Effector memory CD8-positive, alpha-beta T cell (primary cell): ENCODE data around the gene ADAMTSL1.

ENCODE experiments used
- ATAC-seq: fragments of 150-1000 bp; cut with Tn5 transposase; replicated peaks from 2 replicates; pipeline ENCODE4 v1.10.0; 2021; ENCODE audit warnings: mild to moderate bottlenecking, moderate library complexity
- DNase-seq, 3 experiments: peaks; one replicate each; pipeline ENCODE4 v3.0.0; 2021
- H3K27ac Mint-ChIP-seq, 2 donors: one replicate each; pipeline ENCODE4 v1.8.0; 2022; ENCODE audit warnings: mild to moderate bottlenecking in 2 of 2, mixed read lengths in 2 of 2, moderate library complexity in 2 of 2
- H3K27me3 Mint-ChIP-seq, 2 donors: one replicate each; pipeline ENCODE4 v1.8.0; 2022; ENCODE audit warnings: mixed read lengths in 2 of 2
- H3K36me3 Mint-ChIP-seq: one replicate; pipeline ENCODE4 v1.8.0; 2022; ENCODE audit warnings: mild to moderate bottlenecking, moderate library complexity, mixed read lengths; ENCODE audit not compliant: insufficient read depth
- H3K4me1 Mint-ChIP-seq, 2 donors: one replicate each; pipeline ENCODE4 v1.8.0; 2022; ENCODE audit warnings: low read depth in 2 of 2, mixed read lengths in 2 of 2
- H3K4me3 Mint-ChIP-seq, 2 donors: one replicate each; pipeline ENCODE4 v1.8.0; 2022; ENCODE audit warnings: mild to moderate bottlenecking in 2 of 2, mixed read lengths in 2 of 2, moderate library complexity in 2 of 2
- H3K9me3 Mint-ChIP-seq, 2 donors: one replicate each; pipeline ENCODE4 v1.8.0; 2022; ENCODE audit warnings: mixed read lengths in 2 of 2

The ADAMTSL1 gene

GRCh38 chr9:18749711-18750110 is 275.8 kb downstream of the ADAMTSL1 start:
- Mint-ChIP-seq H3K9me3 (no peaks in the 10 kb centered on the region), H3K27ac (no peak overlapping the region), H3K36me3 (no peaks in the 10 kb centered on the region)

DNA sequence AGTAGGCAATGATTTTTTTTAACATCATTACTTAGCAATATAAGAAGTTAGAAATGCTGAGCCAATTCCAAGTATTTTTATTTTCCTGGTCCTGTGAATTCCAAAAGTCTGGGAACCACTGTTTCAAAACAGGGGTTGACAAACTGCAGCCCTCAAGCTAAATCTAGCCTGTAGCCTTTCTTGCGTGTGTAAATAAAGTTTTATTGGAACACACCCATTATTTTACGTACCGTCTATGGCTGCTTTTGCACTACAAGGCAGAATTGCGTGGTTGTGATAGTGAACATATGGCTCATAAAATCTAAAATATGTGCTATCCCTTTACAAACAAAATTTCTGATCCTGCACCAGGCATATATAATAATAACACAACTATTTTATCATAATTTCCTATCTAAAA is 280.0 kb downstream of the ADAMTSL1 start:
- ATAC-seq (no peak), DNase-seq (no peak)
- Mint-ChIP-seq H3K36me3 (no peaks in the 10 kb centered on the region), H3K27ac (no peak overlapping the region), H3K27me3 (peaks cover 4 to 15% of the 10 kb centered on the region in 2 donors), H3K9me3 (no peaks in the 10 kb centered on the region), H3K4me3 (no peak overlapping the region), H3K4me1 (no peaks in the 10 kb centered on the region)

More at GRCh38 chr9:18749711-18750110, 275.8 kb downstream of the ADAMTSL1 start:
- DNase-seq (no peak), ATAC-seq (no peak)
- Mint-ChIP-seq H3K4me3 (no peak overlapping the region), H3K27me3 (peaks cover 0 to 17% of the 10 kb centered on the region in 2 donors), H3K4me1 (no peaks in the 10 kb centered on the region)

- no peak for DNase-seq
- no peaks in the 10 kb centered on the region for H3K36me3 Mint-ChIP-seq
- H3K27me3 Mint-ChIP-seq, result peaks cover 4 to 9% of the 10 kb centered on the region in 2 donors
- H3K4me1 Mint-ChIP-seq, result no peaks in the 10 kb centered on the region
- H3K9me3 Mint-ChIP-seq, result no peaks in the 10 kb centered on the region
- no peak overlapping the region for H3K27ac Mint-ChIP-seq
- H3K4me3 Mint-ChIP-seq, result no peak overlapping the region
- no peak for ATAC-seq
Measured at GRCh38 chr9:18754537-18754936, 280.6 kb downstream of the ADAMTSL1 start.

DNA sequence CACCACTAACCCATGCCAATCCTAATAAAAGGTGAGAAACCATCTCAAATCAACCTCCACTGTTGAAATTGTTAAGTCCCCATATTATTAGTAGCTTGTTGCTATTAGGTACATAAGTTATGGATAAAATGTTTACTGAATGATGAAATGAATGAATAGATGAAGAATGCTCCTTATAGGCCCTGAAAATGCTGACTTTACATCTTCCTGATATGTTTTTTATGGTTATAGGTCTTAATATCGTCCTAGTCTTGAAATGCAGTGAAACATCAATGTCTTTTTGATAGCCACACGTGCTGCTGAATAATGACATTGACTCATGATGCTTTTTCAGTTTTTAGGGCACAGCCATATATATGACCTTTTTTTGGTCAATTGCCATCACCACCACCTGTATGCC is 281.3 kb downstream of the ADAMTSL1 start:
- Mint-ChIP-seq H3K9me3 (no peaks in the 10 kb centered on the region), H3K27me3 (peaks cover 4 to 9% of the 10 kb centered on the region in 2 donors), H3K36me3 (no peaks in the 10 kb centered on the region), H3K27ac (no peak overlapping the region), H3K4me3 (no peak overlapping the region), H3K4me1 (no peaks in the 10 kb centered on the region)
- ATAC-seq (no peak), DNase-seq (no peak)

DNA sequence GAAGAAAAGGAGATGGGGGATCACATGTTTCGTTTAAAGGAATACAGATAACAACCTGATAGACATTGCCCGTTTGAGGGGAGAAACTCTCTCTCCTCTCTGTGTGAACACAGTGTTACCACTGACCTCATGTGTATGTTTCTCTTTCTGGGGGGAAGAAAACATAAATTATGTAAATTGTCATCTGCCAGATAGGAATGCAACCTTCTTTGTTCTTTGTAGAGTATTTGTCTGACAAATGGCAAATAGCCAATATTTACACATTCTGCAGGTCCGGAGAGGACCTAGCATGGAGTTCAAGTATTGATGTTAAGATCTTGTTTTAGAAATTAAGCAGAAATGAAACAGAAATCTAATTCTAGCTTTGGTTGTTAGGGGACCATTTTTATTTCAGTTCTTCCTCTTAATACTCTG is 282.8 kb downstream of the ADAMTSL1 start:
- no peaks in the 10 kb centered on the region for H3K4me1 Mint-ChIP-seq

GRCh38 chr9:18759827-18760226 is 285.9 kb downstream of the ADAMTSL1 start:
- DNase-seq, result no peak
- ATAC-seq, result no peak
- no peak overlapping the region for H3K4me3 Mint-ChIP-seq
- peaks cover 9 to 14% of the 10 kb centered on the region in 2 donors for H3K27me3 Mint-ChIP-seq
- peaks cover 0 to 1% of the 10 kb centered on the region in 2 donors for H3K9me3 Mint-ChIP-seq
- no peaks in the 10 kb centered on the region for H3K4me1 Mint-ChIP-seq
- H3K36me3 Mint-ChIP-seq, result no peaks in the 10 kb centered on the region
- H3K27ac Mint-ChIP-seq, result no peak overlapping the region

More for the DNA sequence above, 282.8 kb downstream of the ADAMTSL1 start:
- DNase-seq (no peak), ATAC-seq (no peak)
- Mint-ChIP-seq H3K27me3 (peaks cover 4 to 9% of the 10 kb centered on the region in 2 donors), H3K9me3 (no peaks in the 10 kb centered on the region), H3K4me3 (no peak overlapping the region), H3K36me3 (no peaks in the 10 kb centered on the region), H3K27ac (no peak overlapping the region)

- H3K9me3 Mint-ChIP-seq, result peaks cover 0 to 3% of the 10 kb centered on the region in 2 donors
- H3K4me1 Mint-ChIP-seq, result no peaks in the 10 kb centered on the region
- no peak for DNase-seq
- no peaks in the 10 kb centered on the region for H3K36me3 Mint-ChIP-seq
- no peak overlapping the region for H3K4me3 Mint-ChIP-seq
- H3K27me3 Mint-ChIP-seq, result peaks cover 20 to 27% of the 10 kb centered on the region in 2 donors
- no peak for ATAC-seq
- no peak overlapping the region for H3K27ac Mint-ChIP-seq
Measured at GRCh38 chr9:18761742-18762300, 287.9 kb downstream of the ADAMTSL1 start.

GRCh38 chr9:18766989-18767550 is 293.1 kb downstream of the ADAMTSL1 start:
- Mint-ChIP-seq H3K36me3 (no peaks in the 10 kb centered on the region), H3K9me3 (peaks cover 0 to 3% of the 10 kb centered on the region in 2 donors), H3K27me3 (peaks cover 25 to 46% of the 10 kb centered on the region in 2 donors), H3K4me1 (no peaks in the 10 kb centered on the region), H3K4me3 (no peak overlapping the region), H3K27ac (no peak overlapping the region)
- DNase-seq (no peak), ATAC-seq (no peak)

- ATAC-seq, result no peak
- DNase-seq, result no peak
- no peaks in the 10 kb centered on the region for H3K4me1 Mint-ChIP-seq
- H3K27ac Mint-ChIP-seq, result no peak overlapping the region
- H3K9me3 Mint-ChIP-seq, result peaks cover 0 to 2% of the 10 kb centered on the region in 2 donors
- no peak overlapping the region for H3K4me3 Mint-ChIP-seq
- H3K36me3 Mint-ChIP-seq, result no peaks in the 10 kb centered on the region
- H3K27me3 Mint-ChIP-seq, result peaks cover 25 to 38% of the 10 kb centered on the region in 2 donors
Measured at GRCh38 chr9:18768951-18769622, 295.1 kb downstream of the ADAMTSL1 start.

DNA sequence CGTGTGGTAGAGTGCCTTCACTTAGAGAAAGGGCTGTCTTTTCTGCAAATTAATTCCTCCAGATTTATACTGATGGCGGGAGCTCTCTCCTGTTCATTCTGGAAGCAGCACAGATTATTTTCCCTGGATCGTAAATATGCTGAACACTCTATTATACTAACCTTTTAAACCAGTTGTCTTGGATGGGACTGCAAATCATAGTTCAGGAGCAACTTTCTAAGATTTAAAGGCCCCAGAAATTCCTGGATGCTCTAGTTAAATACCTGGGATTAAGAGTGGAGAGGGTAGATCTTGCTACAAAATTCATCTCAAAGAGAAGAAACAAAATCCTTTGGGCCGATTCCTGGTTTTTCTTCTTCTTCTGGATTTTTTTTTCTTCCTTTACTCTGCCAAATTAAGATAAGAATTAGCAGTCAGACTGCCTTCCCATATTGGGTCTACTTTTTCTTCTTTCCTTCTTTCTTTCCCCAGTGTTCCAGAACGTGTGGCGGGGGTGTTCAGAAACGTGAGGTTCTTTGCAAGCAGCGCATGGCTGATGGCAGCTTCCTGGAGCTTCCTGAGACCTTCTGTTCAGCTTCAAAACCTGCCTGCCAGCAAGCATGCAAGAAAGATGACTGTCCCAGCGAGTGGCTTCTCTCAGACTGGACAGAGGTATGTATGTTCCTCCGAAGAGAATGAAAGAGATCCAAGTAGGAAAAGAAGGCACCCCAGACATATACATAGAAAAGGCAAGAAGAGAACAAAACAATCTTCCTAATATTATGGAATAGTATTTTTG is 296.4 kb downstream of the ADAMTSL1 start:
- no peaks in the 10 kb centered on the region for H3K4me1 Mint-ChIP-seq
- peaks cover 0 to 2% of the 10 kb centered on the region in 2 donors for H3K9me3 Mint-ChIP-seq
- DNase-seq (no peak), ATAC-seq (no peak)
- no peak overlapping the region for H3K27ac Mint-ChIP-seq
- no peaks in the 10 kb centered on the region for H3K36me3 Mint-ChIP-seq
- no peak overlapping the region for H3K4me3 Mint-ChIP-seq
- H3K27me3 Mint-ChIP-seq, result peaks cover 25 to 38% of the 10 kb centered on the region in 2 donors

DNA sequence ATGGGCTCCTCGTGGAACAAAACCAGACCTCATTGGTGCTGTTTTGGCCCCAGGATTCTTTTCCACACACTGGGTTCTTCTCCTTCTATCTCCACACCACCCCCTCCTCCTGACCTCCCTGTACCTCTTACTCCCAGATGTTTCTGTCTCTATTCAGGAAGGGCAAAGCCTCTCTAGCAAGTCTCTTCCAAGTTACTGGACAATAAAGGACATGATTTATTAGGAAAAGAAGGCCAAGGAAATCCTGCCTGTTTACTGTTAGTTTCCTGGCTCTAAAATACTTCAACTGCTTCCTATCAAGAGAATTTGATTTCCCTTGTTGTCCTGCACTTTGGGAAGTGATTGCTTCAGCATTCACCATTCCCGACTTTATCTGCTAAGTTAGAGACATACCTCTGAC is 297.1 kb downstream of the ADAMTSL1 start:
- Mint-ChIP-seq H3K4me3 (no peak overlapping the region), H3K27me3 (peaks cover 18 to 33% of the 10 kb centered on the region in 2 donors), H3K4me1 (no peaks in the 10 kb centered on the region), H3K9me3 (peaks cover 0 to 2% of the 10 kb centered on the region in 2 donors), H3K27ac (peak overlapping the region in 1 of 2 donors; percentile 6), H3K36me3 (no peaks in the 10 kb centered on the region)
- ATAC-seq (no peak), DNase-seq (no peak)

GRCh38 chr9:18771763-18772162 is 297.8 kb downstream of the ADAMTSL1 start:
- Mint-ChIP-seq H3K4me3 (no peak overlapping the region), H3K36me3 (no peaks in the 10 kb centered on the region), H3K4me1 (no peaks in the 10 kb centered on the region), H3K27me3 (peaks cover 20 to 30% of the 10 kb centered on the region in 2 donors), H3K9me3 (no peaks in the 10 kb centered on the region), H3K27ac (no peak overlapping the region)
- ATAC-seq (no peak), DNase-seq (no peak)

- no peak for DNase-seq
- peaks cover 19 to 30% of the 10 kb centered on the region in 2 donors for H3K27me3 Mint-ChIP-seq
- no peaks in the 10 kb centered on the region for H3K36me3 Mint-ChIP-seq
- no peak for ATAC-seq
- H3K4me3 Mint-ChIP-seq, result no peak overlapping the region
- H3K4me1 Mint-ChIP-seq, result no peaks in the 10 kb centered on the region
- no peak overlapping the region for H3K27ac Mint-ChIP-seq
- H3K9me3 Mint-ChIP-seq, result no peaks in the 10 kb centered on the region
Measured at GRCh38 chr9:18775241-18775640, 301.3 kb downstream of the ADAMTSL1 start.
